HG03378 (cell line): ENCODE results near the gene ADGRG3.

Source experiments
- ATAC-seq: cut with Tn5 transposase; IDR thresholded peaks from one replicate; pipeline ENCODE4 v1.9.1; 2021; ENCODE audit warnings: mild to moderate bottlenecking, moderate library complexity; ENCODE audit not compliant: unreplicated experiment

Gene ADGRG3

GRCh38 chr16:57694725-57695679 lies 26.9 kb downstream of the ADGRG3 start, which contains the start of gene DRC7:
Gene DRC7 (plus strand): TSS chr16:57694806. CDS start chr16:57697950, 3,144 bp downstream.
- ATAC-seq, result no peak

- ATAC-seq, result no peak
These were observed 27.6 kb downstream of the ADGRG3 start for GRCh38 chr16:57695680-57696069.

GRCh38 chr16:57696240-57696639 lies 28.1 kb downstream of the ADGRG3 start:
- no peak for ATAC-seq

GRCh38 chr16:57697896-57698537 lies 29.9 kb downstream of the ADGRG3 start:
- no peak for ATAC-seq

- no peak for ATAC-seq
These were observed 30.8 kb downstream of the ADGRG3 start for GRCh38 chr16:57698812-57699405.

- ATAC-seq, result no peak
These were observed 31.4 kb downstream of the ADGRG3 start for GRCh38 chr16:57699481-57699880.

- no peak for ATAC-seq
These were observed 31.8 kb downstream of the ADGRG3 start for GRCh38 chr16:57699899-57700298.

- ATAC-seq, result no peak
These were observed 32.9 kb downstream of the ADGRG3 start for GRCh38 chr16:57700781-57701551.

- no peak for ATAC-seq
These were observed 33.8 kb downstream of the ADGRG3 start for GRCh38 chr16:57701759-57702371.

- ATAC-seq, result no peak
These were observed 35.4 kb downstream of the ADGRG3 start for GRCh38 chr16:57703416-57704010.

- ATAC-seq, result no peak
These were observed 36.2 kb downstream of the ADGRG3 start for GRCh38 chr16:57704011-57704904.

GRCh38 chr16:57704905-57705852 lies 37.1 kb downstream of the ADGRG3 start:
- no peak for ATAC-seq

GRCh38 chr16:57706717-57707116 lies 38.6 kb downstream of the ADGRG3 start:
- no peak for ATAC-seq

GRCh38 chr16:57707331-57707730 lies 39.2 kb downstream of the ADGRG3 start:
- no peak for ATAC-seq

- ATAC-seq, result no peak
These were observed 40.1 kb downstream of the ADGRG3 start for GRCh38 chr16:57708168-57708567.

- ATAC-seq, result no peak
These were observed 41.6 kb downstream of the ADGRG3 start for GRCh38 chr16:57709663-57710062.

- ATAC-seq, result no peak
These were observed 43.2 kb downstream of the ADGRG3 start for GRCh38 chr16:57711346-57711745.

GRCh38 chr16:57711993-57712392 lies 43.9 kb downstream of the ADGRG3 start:
- no peak for ATAC-seq
